ENCODE data around the gene CCDC83.
"Not testable (repeated sequence)": the region's sequence is repeated elsewhere in the genome, so short reads cannot be mapped to it uniquely, and the experiment has no call there.

The CCDC83 gene

GRCh38 chr11:85945788-85946187 is 90.6 kb downstream of the CCDC83 start:
- DNase-seq: no peak

- no peak for DNase-seq
Measured at GRCh38 chr11:85946221-85946620, 91.0 kb downstream of the CCDC83 start.

- no peak for DNase-seq
Measured at GRCh38 chr11:85947431-85948272, 92.5 kb downstream of the CCDC83 start.

GRCh38 chr11:85948884-85949283 is 93.7 kb downstream of the CCDC83 start:
- no peak for DNase-seq

GRCh38 chr11:85949798-85950197 is 94.6 kb downstream of the CCDC83 start:
- DNase-seq: no peak

- DNase-seq: no peak
Measured at GRCh38 chr11:85950317-85951048, 95.3 kb downstream of the CCDC83 start.

- DNase-seq: no peak
Measured at GRCh38 chr11:85951049-85951405, 95.8 kb downstream of the CCDC83 start.

GRCh38 chr11:85951428-85952107 is 96.4 kb downstream of the CCDC83 start:
- DNase-seq: no peak

GRCh38 chr11:85952108-85952485 is 96.9 kb downstream of the CCDC83 start:
- DNase-seq: not testable (repeated sequence)

GRCh38 chr11:85953491-85954143 is 98.4 kb downstream of the CCDC83 start:
- DNase-seq: no peak

- DNase-seq: no peak
Measured at GRCh38 chr11:85955531-85955930, 100.3 kb downstream of the CCDC83 start.

GRCh38 chr11:85960678-85961077 is 105.5 kb downstream of the CCDC83 start:
- DNase-seq: no peak

GRCh38 chr11:85961130-85961529 is 105.9 kb downstream of the CCDC83 start:
- no peak for DNase-seq

GRCh38 chr11:85961930-85962363 is 106.8 kb downstream of the CCDC83 start:
- DNase-seq: peak; percentile 71

GRCh38 chr11:85965202-85965601 is 110.0 kb downstream of the CCDC83 start:
- no peak for DNase-seq

- DNase-seq: no peak
Measured at GRCh38 chr11:85967457-85967856, 112.3 kb downstream of the CCDC83 start.

All from DMS79 treated with DMSO at 0.1 percent for 48 hours (cell line).